K562 (cell line): ENCODE results near the gene GRIP1.

Source experiments
- CBX3 ChIP-seq, 2 experiments: IDR thresholded peaks; 1 replicate in 1 of 2; 2 replicates in 1 of 2; pipeline ENCODE4 v1.6.1; 2012; ENCODE audit warnings: inconsistent platforms in 2 of 2, low read length in 2 of 2, borderline replicate concordance in 1 of 2, control low read depth in 1 of 2
- L3MBTL2 ChIP-seq: fragments of 450-650 bp; IDR thresholded peaks from 2 replicates; pipeline ENCODE4 v1.6.1; 2016; ENCODE audit warnings: mild to moderate bottlenecking, moderate library complexity
- MAFK ChIP-seq: IDR thresholded peaks from 2 replicates; pipeline ENCODE4 v1.6.1; 2011; ENCODE audit warnings: low read length, improper control_type of control experiment
- PML ChIP-seq: IDR thresholded peaks from 2 replicates; pipeline ENCODE4 v1.6.1; 2012; ENCODE audit warnings: low read length, inconsistent platforms
- POLR2A ChIP-seq: fragments of 450-650 bp; conservative IDR thresholded peaks from 2 replicates; pipeline ENCODE4 v1.6.1; 2016
- POU5F1 ChIP-seq: fragments of 150-350 bp; IDR thresholded peaks from 2 replicates; pipeline ENCODE4 v1.6.1; 2014; ENCODE audit warnings: borderline replicate concordance, low read length, low read depth, mild to moderate bottlenecking; ENCODE audit not compliant: partially characterized antibody
- TBP ChIP-seq: optimal IDR thresholded peaks from 2 replicates; pipeline ENCODE3; 2011; ENCODE audit warnings: low read depth, low read length, improper control_type of control experiment
- ZNF133 ChIP-seq: fragments of 250-450 bp; sonication (Bioruptor Pico); IDR thresholded peaks from 2 replicates; pipeline ENCODE4 v1.4.0; 2020; ENCODE audit warnings: mild to moderate bottlenecking
- ZNF668 ChIP-seq: fragments of 250-450 bp; sonication (Bioruptor Pico); IDR thresholded peaks from 2 replicates; pipeline ENCODE4 v1.8.0; 2022; ENCODE audit warnings: mild to moderate bottlenecking, inconsistent platforms
- TF ChIP-seq, protein P1 (sequence below): fragments of 450-650 bp; IDR thresholded peaks from 2 replicates; pipeline ENCODE4 v1.7.0; 2016; ENCODE audit warnings: borderline replicate concordance
- TF ChIP-seq, protein P2 (sequence below), 2 experiments: fragments of 450-650 bp; formaldehyde crosslinking in 1 of 2; IDR thresholded peaks; 2 replicates each; pipeline versions ENCODE4 v1.4.0 to v1.6.1; 2014 to 2020; ENCODE audit warnings: mild to moderate bottlenecking in 2 of 2, borderline replicate concordance in 1 of 2, low read depth in 1 of 2
- TF ChIP-seq, protein P3 (sequence below), 3 experiments: IDR thresholded peaks in 2 of 3; conservative IDR thresholded peaks in 1 of 3; 2 replicates each; pipeline ENCODE4 v1.5.1; 2011 to 2012; ENCODE audit warnings: low read length in 3 of 3, mild to moderate bottlenecking in 3 of 3, control low read depth in 2 of 3, improper control_type of control experiment in 1 of 3, inconsistent platforms in 1 of 3, low read depth in 1 of 3, mixed read lengths in 1 of 3, moderate library complexity in 1 of 3; ENCODE audit not compliant: insufficient read depth in 2 of 3

DNA sequence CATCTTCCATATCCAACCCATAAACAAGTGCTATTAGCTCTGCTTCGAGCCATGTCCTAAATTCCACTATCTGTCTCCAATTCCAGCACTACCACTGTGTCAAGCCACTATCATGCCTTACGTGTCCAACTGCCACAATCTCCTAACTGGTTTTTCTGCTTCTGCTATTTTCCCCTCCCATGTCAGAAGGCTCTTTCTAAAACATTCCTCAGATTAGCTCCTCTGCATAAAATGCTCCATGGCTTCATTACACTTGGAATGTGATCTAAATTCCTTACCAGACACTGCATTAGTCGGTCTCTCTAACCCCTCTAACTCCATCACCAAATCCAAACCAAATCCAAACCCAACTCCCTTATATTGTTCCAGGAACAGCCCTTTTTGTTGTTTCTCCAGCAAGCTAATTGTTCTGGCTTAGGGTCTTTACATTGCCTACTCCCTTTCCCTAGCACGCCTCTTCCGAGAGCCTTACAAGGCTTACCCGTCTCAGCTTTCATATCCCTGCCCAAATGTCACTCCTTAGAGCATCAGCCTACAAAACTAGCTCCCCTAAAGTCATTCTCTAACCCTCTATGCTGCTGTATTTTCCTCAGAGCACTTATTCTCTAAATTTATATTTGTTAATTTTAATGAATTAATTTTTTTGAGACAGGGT is 236.8 kb downstream of the GRIP1 start:
- TF ChIP-seq CBX3 (IDR thresholded peaks at IDR 0.05; ENCODE audit: borderline replicate concordance in 1 of 2, low read length in 2 of 2), result no peak
- no peak for TF ChIP-seq ZNF133 (CRISPR knock-in tag)
- TF ChIP-seq, protein P1, sequence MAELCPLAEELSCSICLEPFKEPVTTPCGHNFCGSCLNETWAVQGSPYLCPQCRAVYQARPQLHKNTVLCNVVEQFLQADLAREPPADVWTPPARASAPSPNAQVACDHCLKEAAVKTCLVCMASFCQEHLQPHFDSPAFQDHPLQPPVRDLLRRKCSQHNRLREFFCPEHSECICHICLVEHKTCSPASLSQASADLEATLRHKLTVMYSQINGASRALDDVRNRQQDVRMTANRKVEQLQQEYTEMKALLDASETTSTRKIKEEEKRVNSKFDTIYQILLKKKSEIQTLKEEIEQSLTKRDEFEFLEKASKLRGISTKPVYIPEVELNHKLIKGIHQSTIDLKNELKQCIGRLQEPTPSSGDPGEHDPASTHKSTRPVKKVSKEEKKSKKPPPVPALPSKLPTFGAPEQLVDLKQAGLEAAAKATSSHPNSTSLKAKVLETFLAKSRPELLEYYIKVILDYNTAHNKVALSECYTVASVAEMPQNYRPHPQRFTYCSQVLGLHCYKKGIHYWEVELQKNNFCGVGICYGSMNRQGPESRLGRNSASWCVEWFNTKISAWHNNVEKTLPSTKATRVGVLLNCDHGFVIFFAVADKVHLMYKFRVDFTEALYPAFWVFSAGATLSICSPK, result no peak
- TF ChIP-seq, protein P2, sequence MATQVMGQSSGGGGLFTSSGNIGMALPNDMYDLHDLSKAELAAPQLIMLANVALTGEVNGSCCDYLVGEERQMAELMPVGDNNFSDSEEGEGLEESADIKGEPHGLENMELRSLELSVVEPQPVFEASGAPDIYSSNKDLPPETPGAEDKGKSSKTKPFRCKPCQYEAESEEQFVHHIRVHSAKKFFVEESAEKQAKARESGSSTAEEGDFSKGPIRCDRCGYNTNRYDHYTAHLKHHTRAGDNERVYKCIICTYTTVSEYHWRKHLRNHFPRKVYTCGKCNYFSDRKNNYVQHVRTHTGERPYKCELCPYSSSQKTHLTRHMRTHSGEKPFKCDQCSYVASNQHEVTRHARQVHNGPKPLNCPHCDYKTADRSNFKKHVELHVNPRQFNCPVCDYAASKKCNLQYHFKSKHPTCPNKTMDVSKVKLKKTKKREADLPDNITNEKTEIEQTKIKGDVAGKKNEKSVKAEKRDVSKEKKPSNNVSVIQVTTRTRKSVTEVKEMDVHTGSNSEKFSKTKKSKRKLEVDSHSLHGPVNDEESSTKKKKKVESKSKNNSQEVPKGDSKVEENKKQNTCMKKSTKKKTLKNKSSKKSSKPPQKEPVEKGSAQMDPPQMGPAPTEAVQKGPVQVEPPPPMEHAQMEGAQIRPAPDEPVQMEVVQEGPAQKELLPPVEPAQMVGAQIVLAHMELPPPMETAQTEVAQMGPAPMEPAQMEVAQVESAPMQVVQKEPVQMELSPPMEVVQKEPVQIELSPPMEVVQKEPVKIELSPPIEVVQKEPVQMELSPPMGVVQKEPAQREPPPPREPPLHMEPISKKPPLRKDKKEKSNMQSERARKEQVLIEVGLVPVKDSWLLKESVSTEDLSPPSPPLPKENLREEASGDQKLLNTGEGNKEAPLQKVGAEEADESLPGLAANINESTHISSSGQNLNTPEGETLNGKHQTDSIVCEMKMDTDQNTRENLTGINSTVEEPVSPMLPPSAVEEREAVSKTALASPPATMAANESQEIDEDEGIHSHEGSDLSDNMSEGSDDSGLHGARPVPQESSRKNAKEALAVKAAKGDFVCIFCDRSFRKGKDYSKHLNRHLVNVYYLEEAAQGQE (IDR thresholded peaks at IDR 0.05; ENCODE audit: borderline replicate concordance), result no peak
- TF ChIP-seq, protein P2 (CRISPR knock-in tag; IDR thresholded peaks at IDR 0.05; ENCODE audit: low read depth), result no peak
- no peak for TF ChIP-seq POLR2A
- TF ChIP-seq L3MBTL2, result no peak
- no peak for TF ChIP-seq POU5F1
- no peak for TF ChIP-seq PML
- no peak for TF ChIP-seq MAFK
- TF ChIP-seq ZNF668 (CRISPR knock-in tag), result no peak
- no peak for TF ChIP-seq TBP
- TF ChIP-seq, protein P3, sequence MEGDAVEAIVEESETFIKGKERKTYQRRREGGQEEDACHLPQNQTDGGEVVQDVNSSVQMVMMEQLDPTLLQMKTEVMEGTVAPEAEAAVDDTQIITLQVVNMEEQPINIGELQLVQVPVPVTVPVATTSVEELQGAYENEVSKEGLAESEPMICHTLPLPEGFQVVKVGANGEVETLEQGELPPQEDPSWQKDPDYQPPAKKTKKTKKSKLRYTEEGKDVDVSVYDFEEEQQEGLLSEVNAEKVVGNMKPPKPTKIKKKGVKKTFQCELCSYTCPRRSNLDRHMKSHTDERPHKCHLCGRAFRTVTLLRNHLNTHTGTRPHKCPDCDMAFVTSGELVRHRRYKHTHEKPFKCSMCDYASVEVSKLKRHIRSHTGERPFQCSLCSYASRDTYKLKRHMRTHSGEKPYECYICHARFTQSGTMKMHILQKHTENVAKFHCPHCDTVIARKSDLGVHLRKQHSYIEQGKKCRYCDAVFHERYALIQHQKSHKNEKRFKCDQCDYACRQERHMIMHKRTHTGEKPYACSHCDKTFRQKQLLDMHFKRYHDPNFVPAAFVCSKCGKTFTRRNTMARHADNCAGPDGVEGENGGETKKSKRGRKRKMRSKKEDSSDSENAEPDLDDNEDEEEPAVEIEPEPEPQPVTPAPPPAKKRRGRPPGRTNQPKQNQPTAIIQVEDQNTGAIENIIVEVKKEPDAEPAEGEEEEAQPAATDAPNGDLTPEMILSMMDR (IDR thresholded peaks at IDR 0.05 in 2 of 3, conservative IDR thresholded peaks at IDR 0.05 in 1 of 3; ENCODE audit: insufficient read depth in 2 of 3, low read depth in 1 of 3, low read length in 3 of 3), result no peak
